ENCODE results near the gene CARNS1. TPM values are rescaled to one million over a fixed set of nuclear protein-coding genes. Genes with fewer than 3 reads are reported as not detected.

Gene CARNS1
- total and polyA plus RNA-seq, 2 of the 13 experiments (the other 11 are each of a cell fraction or from before 2014, with no cell fraction given): not detected

DNA sequence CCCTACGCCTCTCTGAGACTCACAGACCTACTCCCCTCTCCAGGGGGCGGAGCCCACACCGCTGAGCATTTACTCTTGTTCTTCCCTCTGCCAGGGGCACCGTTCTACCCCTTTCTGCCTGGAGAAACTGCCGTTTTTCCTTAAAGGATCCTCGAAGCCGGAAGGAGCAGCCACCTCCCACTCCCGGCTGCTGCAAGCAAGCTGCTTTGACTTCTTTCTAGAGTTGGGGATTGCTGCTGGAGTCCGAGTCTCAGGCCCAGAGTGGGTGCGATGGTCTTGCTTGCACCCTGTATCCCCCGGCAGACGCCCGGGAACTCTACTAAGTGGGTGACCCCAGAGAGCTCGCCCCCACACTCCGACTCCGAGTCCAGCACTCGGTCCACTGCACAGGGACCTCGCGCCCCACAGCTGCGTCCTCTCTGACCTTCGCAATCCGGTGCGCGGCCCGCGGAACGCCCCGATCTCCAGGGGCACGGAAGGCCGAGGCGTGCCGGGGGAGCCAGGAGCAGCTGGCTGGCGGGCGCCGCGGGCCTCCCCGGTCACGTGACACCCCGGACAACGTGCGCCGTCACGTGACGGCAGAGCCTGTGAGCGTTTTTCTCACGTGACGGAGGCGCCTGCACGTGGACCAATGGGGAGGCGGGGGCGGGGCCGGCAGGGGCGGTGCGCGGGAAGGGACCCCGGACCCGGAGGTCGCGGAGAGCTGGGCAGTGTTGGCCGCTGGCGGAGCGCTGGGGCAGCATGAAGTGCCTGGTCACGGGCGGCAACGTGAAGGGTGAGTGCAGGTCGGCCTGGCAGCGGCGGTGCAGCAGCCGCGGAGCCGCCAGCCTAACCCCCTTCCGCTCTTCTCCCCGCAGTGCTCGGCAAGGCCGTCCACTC lies 23.9 kb upstream of the CARNS1 start, which contains the start of gene RAD9A (continued):
- TF ChIP-seq, protein P1, sequence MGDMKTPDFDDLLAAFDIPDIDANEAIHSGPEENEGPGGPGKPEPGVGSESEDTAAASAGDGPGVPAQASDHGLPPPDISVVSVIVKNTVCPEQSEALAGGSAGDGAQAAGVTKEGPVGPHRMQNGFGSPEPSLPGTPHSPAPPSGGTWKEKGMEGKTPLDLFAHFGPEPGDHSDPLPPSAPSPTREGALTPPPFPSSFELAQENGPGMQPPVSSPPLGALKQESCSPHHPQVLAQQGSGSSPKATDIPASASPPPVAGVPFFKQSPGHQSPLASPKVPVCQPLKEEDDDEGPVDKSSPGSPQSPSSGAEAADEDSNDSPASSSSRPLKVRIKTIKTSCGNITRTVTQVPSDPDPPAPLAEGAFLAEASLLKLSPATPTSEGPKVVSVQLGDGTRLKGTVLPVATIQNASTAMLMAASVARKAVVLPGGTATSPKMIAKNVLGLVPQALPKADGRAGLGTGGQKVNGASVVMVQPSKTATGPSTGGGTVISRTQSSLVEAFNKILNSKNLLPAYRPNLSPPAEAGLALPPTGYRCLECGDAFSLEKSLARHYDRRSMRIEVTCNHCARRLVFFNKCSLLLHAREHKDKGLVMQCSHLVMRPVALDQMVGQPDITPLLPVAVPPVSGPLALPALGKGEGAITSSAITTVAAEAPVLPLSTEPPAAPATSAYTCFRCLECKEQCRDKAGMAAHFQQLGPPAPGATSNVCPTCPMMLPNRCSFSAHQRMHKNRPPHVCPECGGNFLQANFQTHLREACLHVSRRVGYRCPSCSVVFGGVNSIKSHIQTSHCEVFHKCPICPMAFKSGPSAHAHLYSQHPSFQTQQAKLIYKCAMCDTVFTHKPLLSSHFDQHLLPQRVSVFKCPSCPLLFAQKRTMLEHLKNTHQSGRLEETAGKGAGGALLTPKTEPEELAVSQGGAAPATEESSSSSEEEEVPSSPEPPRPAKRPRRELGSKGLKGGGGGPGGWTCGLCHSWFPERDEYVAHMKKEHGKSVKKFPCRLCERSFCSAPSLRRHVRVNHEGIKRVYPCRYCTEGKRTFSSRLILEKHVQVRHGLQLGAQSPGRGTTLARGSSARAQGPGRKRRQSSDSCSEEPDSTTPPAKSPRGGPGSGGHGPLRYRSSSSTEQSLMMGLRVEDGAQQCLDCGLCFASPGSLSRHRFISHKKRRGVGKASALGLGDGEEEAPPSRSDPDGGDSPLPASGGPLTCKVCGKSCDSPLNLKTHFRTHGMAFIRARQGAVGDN (CRISPR knock-in tag; IDR thresholded peaks at IDR 0.05): peak; percentile 98
- no peak; the same call in 1 of the 2 replicates for TF ChIP-seq MYNN (CRISPR knock-in tag; IDR thresholded peaks at IDR 0.05; ENCODE audit: low read depth)
- TF ChIP-seq PTBP1 (IDR thresholded peaks at IDR 0.05; ENCODE audit: low read depth, low read length, poor library complexity, severe bottlenecking): no peak
- peak; percentile 84 for TF ChIP-seq POLR2G (IDR thresholded peaks at IDR 0.05; ENCODE audit: low read depth, low read length)
- TF ChIP-seq, protein P2, sequence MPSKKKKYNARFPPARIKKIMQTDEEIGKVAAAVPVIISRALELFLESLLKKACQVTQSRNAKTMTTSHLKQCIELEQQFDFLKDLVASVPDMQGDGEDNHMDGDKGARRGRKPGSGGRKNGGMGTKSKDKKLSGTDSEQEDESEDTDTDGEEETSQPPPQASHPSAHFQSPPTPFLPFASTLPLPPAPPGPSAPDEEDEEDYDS (CRISPR knock-in tag; IDR thresholded peaks at IDR 0.05): peak; percentile 58
- TF ChIP-seq RXRA (CRISPR knock-in tag; IDR thresholded peaks at IDR 0.05): peak; percentile 84
- TF ChIP-seq, protein P3, sequence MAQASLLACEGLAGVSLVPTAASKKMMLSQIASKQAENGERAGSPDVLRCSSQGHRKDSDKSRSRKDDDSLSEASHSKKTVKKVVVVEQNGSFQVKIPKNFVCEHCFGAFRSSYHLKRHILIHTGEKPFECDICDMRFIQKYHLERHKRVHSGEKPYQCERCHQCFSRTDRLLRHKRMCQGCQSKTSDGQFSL (CRISPR knock-in tag; IDR thresholded peaks at IDR 0.05): peak; percentile 42; the same call in 1 of the 2 replicates
- TF ChIP-seq YEATS4 (CRISPR knock-in tag; IDR thresholded peaks at IDR 0.05; ENCODE audit: borderline replicate concordance): peak; percentile 87; the same call in 1 of the 2 replicates
- TF ChIP-seq, protein P4, sequence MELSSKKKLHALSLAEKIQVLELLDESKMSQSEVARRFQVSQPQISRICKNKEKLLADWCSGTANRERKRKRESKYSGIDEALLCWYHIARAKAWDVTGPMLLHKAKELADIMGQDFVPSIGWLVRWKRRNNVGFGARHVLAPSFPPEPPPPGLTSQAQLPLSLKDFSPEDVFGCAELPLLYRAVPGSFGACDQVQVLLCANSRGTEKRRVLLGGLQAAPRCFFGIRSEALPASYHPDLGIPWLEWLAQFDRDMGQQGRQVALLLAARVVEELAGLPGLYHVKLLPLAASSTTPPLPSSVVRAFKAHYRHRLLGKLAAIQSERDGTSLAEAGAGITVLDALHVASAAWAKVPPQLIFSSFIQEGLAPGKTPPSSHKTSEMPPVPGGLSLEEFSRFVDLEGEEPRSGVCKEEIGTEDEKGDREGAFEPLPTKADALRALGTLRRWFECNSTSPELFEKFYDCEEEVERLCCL (CRISPR knock-in tag; IDR thresholded peaks at IDR 0.05; ENCODE audit: borderline replicate concordance): 0 out of 2 replicates have a peak, but pooled peaks have one; percentile 80
- peak; percentile 97; the same call in 1 of the 2 replicates for TF ChIP-seq ZNF33B (CRISPR knock-in tag; IDR thresholded peaks at IDR 0.05)
- peak; percentile 86; the same call in 1 of the 2 replicates for TF ChIP-seq ZNF709 (CRISPR knock-in tag; IDR thresholded peaks at IDR 0.05)
- TF ChIP-seq, protein P5, sequence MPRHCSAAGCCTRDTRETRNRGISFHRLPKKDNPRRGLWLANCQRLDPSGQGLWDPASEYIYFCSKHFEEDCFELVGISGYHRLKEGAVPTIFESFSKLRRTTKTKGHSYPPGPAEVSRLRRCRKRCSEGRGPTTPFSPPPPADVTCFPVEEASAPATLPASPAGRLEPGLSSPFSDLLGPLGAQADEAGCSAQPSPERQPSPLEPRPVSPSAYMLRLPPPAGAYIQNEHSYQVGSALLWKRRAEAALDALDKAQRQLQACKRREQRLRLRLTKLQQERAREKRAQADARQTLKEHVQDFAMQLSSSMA (CRISPR knock-in tag; IDR thresholded peaks at IDR 0.05): peak; percentile 94; the same call in 1 of the 2 replicates
- no peak for TF ChIP-seq NCOA5 (CRISPR knock-in tag; IDR thresholded peaks at IDR 0.05)
- no peak for TF ChIP-seq ZC3H4 (CRISPR knock-in tag; IDR thresholded peaks at IDR 0.05; ENCODE audit: borderline replicate concordance)
- TF ChIP-seq, protein P6, sequence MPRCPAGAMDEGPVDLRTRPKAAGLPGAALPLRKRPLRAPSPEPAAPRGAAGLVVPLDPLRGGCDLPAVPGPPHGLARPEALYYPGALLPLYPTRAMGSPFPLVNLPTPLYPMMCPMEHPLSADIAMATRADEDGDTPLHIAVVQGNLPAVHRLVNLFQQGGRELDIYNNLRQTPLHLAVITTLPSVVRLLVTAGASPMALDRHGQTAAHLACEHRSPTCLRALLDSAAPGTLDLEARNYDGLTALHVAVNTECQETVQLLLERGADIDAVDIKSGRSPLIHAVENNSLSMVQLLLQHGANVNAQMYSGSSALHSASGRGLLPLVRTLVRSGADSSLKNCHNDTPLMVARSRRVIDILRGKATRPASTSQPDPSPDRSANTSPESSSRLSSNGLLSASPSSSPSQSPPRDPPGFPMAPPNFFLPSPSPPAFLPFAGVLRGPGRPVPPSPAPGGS (CRISPR knock-in tag; IDR thresholded peaks at IDR 0.05): peak; percentile 92
- 0 out of 2 replicates have a peak, but pooled peaks have one; percentile 63 for TF ChIP-seq ZFP36L2 (CRISPR knock-in tag; IDR thresholded peaks at IDR 0.05)
- TF ChIP-seq ZNF773 (CRISPR knock-in tag; IDR thresholded peaks at IDR 0.05; ENCODE audit: borderline replicate concordance): 0 out of 2 replicates have a peak, but pooled peaks have one; percentile 28
- TF ChIP-seq, protein P7, sequence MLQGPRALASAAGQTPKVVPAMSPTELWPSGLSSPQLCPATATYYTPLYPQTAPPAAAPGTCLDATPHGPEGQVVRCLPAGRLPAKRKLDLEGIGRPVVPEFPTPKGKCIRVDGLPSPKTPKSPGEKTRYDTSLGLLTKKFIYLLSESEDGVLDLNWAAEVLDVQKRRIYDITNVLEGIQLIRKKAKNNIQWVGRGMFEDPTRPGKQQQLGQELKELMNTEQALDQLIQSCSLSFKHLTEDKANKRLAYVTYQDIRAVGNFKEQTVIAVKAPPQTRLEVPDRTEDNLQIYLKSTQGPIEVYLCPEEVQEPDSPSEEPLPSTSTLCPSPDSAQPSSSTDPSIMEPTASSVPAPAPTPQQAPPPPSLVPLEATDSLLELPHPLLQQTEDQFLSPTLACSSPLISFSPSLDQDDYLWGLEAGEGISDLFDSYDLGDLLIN (CRISPR knock-in tag; IDR thresholded peaks at IDR 0.05; ENCODE audit: borderline replicate concordance): peak; percentile 71; the same call in 1 of the 2 replicates
